Inflammatory macrophage treated with lipopolysaccharide for 1 hour (primary cell): ENCODE results near the gene CELA3A.
A peak's percentile ranks its signal among the peaks of the same experiment; 100 is the strongest.

ENCODE experiments used
- DNase-seq, 2 donors: peaks; one replicate each; pipeline ENCODE4 v3.0.0-alpha.2; 2020 to 2022

The CELA3A gene

DNA sequence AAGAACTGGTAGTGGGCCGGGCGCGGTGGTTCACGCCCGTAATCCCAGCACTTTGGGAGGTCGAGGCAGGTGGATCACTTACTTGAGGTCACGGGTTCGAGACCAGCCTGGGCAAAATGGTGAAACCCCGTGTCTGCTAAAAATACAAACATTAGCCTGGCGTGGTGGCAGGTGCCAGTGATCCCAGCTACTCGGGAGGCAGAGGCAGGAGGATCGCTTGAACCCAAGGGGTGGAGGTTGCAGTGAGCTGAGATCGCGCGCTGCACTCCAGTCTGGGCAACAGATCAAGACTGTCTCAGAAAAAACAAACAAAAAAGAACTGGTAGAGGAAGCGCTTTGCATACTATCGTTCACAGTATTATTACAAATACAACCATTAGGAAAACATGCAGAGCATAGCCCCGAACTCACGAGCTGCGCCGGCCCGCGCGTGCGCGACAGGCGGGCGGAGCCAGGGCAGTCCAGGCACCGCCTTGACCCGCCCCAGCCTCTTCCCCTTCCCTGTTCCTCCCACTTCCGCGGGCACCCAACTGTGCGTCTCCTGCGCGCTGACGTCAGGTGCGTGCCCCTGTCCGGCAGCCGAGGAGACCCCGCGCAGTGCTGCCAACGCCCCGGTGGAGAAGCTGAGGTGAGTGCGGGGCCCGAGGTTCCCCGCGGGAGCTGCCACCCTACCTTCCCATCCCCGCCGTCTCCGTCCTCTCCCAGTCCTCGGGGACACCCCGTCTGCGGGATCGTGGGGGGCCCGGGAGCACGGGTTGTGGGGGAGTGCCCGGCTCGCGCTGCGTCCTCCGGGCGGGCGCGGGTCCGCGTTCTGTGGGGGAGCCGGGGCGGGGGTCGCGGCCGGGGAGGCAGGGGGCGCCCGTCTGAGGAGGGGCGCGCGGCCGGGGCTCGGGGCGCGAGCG is 50.9 kb downstream of the CELA3A start, which contains the start of gene CDC42:
Gene CDC42 (plus strand): TSS at position 595 of the 902 bp plus-strand sequence. CDS start 25,770 bp downstream, outside the sequence.
- DNase-seq, result peak; percentile 95 to 96

DNA sequence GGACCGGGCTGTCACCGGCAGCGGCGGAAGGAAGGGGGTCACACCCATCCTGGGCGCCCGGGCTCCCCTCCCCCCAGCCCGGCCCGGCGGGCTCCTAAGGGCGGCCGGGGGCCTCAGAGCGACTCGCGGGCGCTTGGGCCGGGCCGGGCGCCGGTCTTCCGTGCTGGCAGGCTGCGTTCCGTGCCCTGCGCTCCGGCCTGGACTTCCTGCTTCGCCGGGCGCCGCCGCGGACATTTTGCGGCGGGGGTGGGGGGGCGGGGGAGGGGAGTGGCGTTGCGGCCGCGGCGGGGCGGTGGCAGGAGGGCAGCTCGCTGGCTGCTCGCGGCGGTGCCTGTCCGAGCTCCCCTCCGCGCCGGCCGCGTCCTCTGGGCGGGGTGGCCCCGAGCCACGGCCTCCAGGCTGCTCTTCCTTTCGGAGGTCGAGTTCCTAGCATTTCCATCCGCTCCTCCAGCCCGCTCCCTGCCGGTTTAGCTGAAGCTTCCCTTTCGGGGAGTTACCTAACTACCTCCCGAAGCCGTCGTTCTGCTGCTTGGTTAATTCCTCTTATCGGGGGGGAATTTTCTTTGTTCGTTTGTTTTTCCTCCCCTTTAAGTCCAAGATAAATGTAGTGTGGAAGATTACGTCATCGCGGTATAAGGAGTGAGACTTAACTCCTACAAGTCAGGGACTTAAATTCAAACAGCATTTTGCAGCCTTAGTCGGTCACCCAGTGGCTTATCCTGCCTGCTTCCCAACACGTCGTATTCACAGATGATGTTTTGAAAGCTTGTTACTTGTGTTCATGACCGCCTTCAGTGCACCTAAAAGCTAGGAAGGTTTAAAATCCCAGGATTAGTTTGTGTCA is 51.8 kb downstream of the CELA3A start:
- DNase-seq, result peak; percentile 75 to 82

DNA sequence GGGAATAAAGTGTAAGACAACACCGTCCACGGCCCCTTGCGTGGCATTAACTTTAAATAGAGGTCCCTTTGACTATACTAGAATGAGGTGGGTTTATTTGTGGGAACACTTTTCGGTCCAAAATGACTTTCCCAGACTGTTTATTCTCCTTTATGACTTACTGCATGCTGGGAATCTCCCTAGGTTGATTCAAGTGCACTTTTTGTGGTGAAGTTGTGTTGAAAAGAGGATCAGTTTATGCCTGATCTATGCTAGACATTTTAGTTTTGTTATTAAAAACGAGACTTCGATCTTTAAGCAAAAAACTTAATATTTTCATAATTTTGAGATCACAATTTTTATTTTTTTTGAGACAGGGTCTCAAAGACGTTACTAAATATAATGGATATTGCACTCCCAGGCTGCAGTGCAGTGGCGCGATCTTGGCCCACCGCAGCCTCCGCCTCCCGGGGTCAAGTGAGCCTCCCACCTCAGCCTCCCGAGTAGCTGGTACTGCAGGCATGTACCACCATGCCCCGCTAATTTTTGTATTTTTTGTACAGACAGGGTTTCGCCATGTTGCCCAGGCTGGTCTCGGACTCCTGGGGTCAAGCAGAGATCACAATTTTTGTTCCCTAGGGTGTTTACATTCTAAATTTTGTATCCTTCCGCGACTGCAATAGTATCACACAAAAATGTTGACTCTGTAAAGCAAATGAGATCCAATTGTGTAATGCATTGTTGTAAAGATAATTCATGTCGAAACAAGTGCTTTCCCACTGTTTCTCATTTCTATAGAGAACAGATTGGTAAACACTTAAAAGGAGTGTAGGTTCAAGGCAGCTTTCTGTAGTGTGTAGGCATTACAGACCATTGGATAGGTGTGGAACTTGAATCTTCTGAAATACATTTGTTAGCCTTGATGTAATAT is 52.7 kb downstream of the CELA3A start:
- DNase-seq, result peak; percentile 77 to 88

DNA sequence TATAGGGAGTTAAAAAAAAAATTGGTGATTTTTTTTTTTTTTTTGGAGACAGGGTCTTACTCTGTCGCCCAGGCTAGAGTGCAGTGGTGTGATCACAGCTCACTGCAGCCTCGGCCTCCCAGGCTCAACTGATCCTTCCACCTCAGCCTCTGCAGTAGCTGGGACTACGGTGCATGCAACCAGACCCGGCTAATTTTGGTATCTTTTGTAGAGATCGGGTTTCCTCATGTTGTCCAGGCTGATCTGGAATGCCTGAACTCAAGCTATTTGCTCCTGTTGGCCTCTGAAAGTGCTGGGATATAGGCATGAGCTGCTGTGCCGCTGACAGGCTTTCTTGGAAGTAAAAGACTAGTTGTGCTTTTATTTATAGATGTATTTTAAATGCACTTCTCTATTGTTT is 54.0 kb downstream of the CELA3A start:
- DNase-seq, result no peak

DNA sequence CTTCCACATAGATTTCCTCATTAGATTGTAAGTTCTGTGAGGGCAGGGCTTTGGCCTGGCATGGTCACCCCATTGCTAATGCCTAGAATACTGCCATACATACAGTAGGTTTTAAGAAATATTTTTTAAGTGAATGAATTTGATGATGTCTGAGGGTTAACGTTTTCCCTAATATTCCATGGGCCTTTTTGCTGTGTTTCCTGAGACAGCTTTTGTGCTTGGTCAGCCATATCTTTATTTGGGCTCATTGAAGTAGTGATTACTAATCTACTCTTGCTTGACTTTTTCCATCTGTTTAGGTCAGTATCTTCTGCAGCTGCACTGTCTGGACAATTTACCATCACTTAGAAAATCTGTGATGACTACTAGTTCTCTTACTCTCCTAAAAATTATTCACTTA is 54.6 kb downstream of the CELA3A start:
- no peak for DNase-seq

DNA sequence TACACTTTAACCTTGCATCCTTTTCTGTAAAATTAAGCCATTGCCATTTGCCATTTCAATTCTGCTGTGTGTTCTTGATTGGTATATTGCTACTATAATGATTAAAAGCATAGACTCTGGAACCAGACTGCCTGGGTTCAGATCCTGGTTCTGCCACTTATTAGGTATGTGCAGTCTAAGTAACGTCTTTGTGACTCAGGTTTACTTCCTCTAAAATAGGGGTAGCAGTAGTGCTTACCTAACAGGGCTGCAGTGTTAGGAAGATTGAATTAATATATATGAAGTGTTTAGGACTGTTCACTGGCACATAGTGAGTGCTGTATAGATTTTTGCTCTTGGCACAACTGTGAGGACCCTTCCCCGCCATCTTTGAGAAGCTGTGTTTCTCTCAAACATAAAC is 55.5 kb downstream of the CELA3A start:
- DNase-seq, result no peak

DNA sequence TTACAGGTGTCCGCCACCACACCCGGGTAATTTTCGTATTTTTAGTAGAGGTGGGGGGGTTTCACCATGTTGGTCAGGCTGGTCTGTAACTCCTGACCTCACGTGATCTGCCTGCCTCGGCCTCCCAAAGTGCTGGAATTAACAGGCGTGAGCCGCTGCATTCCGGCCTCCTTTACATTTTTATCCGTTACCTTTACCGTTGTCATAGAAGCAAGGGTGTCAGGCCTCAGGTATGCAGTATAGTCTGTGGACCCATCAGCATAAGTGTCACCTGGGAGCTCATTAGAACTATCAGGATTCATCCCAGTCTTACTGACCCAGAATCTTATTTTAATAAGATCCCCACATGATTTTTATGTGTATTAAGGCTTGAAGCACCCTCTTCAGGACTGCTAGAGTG is 56.4 kb downstream of the CELA3A start:
- no peak for DNase-seq
